Lower leg skin (tissue), 4 donors: ENCODE measurements around the gene NTM. TPM values are rescaled to one million over a fixed set of nuclear protein-coding genes. Genes with fewer than 3 reads are reported as not detected.

Source experiments
- DNase-seq, 2 donors: peaks; one replicate each; pipeline ENCODE4 v3.0.0-alpha.2; 2019; ENCODE audit warnings: low spot score in 2 of 2
- H3K4me3 ChIP-seq: fragments of 200-600 bp; sonication (generic); 2 replicates; pipeline ENCODE4 v1.5.1; 2017; ENCODE audit warnings: mild to moderate bottlenecking, low read depth; ENCODE audit not compliant: poor library complexity, severe bottlenecking
- POLR2A ChIP-seq, 2 donors: fragments of 450-650 bp; IDR thresholded peaks; one replicate each; pipeline ENCODE4 v1.6.1; 2016 to 2017; ENCODE audit warnings: antibody characterized with exemption in 2 of 2, mild to moderate bottlenecking in 1 of 2, moderate library complexity in 1 of 2
- WGBS, 2 donors: methylation state at CpG; one replicate each; pipeline ENCODE4 v1.1.5; 2018; 5-methylcytosine and 5-hydroxymethylcytosine counted together
- intact Hi-C: fragments of 100-400 bp; cut with DNase I; formaldehyde crosslinking; loops from one replicate; pipeline ENCODE4 v1.15.0; 2023; ENCODE audit warnings: low total_unique reads
- total RNA-seq, 4 donors: library from RNA; depleted of rRNA; stranded (reverse); fragments of >200 nt; gene quantifications; one replicate each; pipeline ENCODE4 v1.1.0, GENCODE V29; 2016
- TF ChIP-seq, protein P1 (sequence below), 3 donors: fragments of 450-650 bp; IDR thresholded peaks; one replicate each; pipeline ENCODE4 v1.5.1; 2016; ENCODE audit warnings: antibody characterized with exemption in 3 of 3, mild to moderate bottlenecking in 3 of 3, moderate library complexity in 2 of 3

NTM gene
- total RNA-seq, 4 donors from 2014 or later = 2.8 to 5.7 (median 4.9) TPM

- WGBS, 2 donors = 80 to 82% methylated on average over 4 of the region's 4 CpGs
- intact Hi-C loops = no loop called here
- no peak for DNase-seq
- TF ChIP-seq, protein P1, sequence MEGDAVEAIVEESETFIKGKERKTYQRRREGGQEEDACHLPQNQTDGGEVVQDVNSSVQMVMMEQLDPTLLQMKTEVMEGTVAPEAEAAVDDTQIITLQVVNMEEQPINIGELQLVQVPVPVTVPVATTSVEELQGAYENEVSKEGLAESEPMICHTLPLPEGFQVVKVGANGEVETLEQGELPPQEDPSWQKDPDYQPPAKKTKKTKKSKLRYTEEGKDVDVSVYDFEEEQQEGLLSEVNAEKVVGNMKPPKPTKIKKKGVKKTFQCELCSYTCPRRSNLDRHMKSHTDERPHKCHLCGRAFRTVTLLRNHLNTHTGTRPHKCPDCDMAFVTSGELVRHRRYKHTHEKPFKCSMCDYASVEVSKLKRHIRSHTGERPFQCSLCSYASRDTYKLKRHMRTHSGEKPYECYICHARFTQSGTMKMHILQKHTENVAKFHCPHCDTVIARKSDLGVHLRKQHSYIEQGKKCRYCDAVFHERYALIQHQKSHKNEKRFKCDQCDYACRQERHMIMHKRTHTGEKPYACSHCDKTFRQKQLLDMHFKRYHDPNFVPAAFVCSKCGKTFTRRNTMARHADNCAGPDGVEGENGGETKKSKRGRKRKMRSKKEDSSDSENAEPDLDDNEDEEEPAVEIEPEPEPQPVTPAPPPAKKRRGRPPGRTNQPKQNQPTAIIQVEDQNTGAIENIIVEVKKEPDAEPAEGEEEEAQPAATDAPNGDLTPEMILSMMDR (IDR thresholded peaks at IDR 0.05) = no peak
- TF ChIP-seq POLR2A (IDR thresholded peaks at IDR 0.05) = no peak
- no peak overlapping the region for H3K4me3 ChIP-seq
These were observed 297.2 kb downstream of the NTM start for GRCh38 chr11:131667566-131667965.

GRCh38 chr11:131668500-131669400 is 298.3 kb downstream of the NTM start:
- WGBS, 2 donors = 26 to 32% methylated on average over 11 of the region's 11 CpGs
- TF ChIP-seq, protein P1 (IDR thresholded peaks at IDR 0.05) = no peak
- TF ChIP-seq POLR2A (IDR thresholded peaks at IDR 0.05) = no peak
- intact Hi-C loops = no loop called here
- H3K4me3 ChIP-seq = no peak overlapping the region
- DNase-seq = no peak

GRCh38 chr11:131669401-131669780 is 299.0 kb downstream of the NTM start:
- intact Hi-C loops = no loop called here
- 42 to 64% methylated on average over 4 of the region's 4 CpGs for WGBS, 2 donors
- no peak overlapping the region for H3K4me3 ChIP-seq
- no peak for DNase-seq
- TF ChIP-seq, protein P1 (IDR thresholded peaks at IDR 0.05) = no peak
- no peak for TF ChIP-seq POLR2A (IDR thresholded peaks at IDR 0.05)

GRCh38 chr11:131670876-131671275 is 300.5 kb downstream of the NTM start:
- DNase-seq = no peak
- intact Hi-C loops = loop anchor here (10.0 kb wide), 1 partner anchor 606 kb away; no protein-coding TSS in a partner anchor
- 75 to 78% methylated on average over 3 of the region's 3 CpGs for WGBS, 2 donors
- TF ChIP-seq POLR2A (IDR thresholded peaks at IDR 0.05) = no peak
- TF ChIP-seq, protein P1 (IDR thresholded peaks at IDR 0.05) = no peak
- H3K4me3 ChIP-seq = no peak overlapping the region

- intact Hi-C loops = loop anchor here (10.0 kb wide), 1 partner anchor 607 kb away; no protein-coding TSS in a partner anchor
- 75% methylated on average over 8 of the region's 8 CpGs for WGBS, 2 donors
- H3K4me3 ChIP-seq = no peak overlapping the region
- no peak for DNase-seq
- TF ChIP-seq POLR2A (IDR thresholded peaks at IDR 0.05) = no peak
- TF ChIP-seq, protein P1 (IDR thresholded peaks at IDR 0.05) = no peak
These were observed 300.9 kb downstream of the NTM start for GRCh38 chr11:131671320-131671719.
